HG03520 (cell line): ENCODE data around the gene COG5.

ENCODE experiments used
- ATAC-seq: cut with Tn5 transposase; IDR thresholded peaks from one replicate; pipeline ENCODE4 v1.9.1; 2021; ENCODE audit warnings: mild to moderate bottlenecking, moderate library complexity; ENCODE audit not compliant: unreplicated experiment

The COG5 gene

GRCh38 chr7:107464666-107465226, 99.0 kb downstream of the COG5 start:
- no peak for ATAC-seq

DNA sequence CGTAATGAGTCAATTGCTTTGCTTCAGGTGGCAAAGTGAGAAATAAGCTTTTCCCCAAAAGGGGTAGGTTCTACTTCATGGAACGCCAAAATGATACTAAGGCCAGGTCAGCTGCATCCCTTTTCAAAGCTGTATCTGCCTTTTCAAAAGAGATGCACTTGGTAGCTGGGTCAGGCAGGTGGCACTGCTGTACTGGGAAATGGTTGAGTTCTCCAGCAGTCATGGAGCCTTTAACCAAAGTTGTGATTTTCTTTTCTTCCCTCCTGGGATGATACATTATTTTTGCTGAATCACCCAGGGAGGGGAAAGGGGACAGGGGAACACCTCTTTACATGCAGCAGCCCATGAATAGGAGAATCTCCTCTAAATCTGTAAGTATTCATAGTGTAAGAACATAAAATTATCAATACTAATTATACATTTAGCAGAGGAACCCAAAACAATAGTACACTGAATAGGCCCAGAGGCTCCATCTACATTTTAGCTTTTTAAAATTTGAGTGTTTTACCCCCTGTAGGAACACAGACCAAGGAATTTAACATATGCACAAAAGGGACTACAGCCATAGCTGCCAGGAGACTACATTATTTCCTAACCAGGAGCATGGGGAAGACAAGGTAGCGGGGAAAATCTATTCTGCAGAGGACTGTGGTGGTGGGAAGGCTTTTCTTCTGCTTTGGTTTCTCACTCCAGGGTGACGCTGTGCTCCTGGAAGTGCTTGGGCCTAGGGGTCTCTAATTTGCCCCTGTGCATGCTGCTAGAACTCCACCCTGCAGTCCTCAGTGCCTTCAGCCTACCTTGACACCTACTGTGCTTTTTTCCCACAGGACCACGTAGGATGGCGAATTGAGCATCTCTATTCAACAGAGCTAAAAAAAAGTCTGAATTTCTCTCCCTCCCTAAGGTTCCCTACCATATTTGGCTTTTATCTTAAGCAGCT, 100.3 kb downstream of the COG5 start:
- ATAC-seq = no peak

GRCh38 chr7:107461938-107462533, 101.7 kb downstream of the COG5 start:
- ATAC-seq = no peak

GRCh38 chr7:107453388-107453787, 110.3 kb downstream of the COG5 start:
- ATAC-seq = no peak

DNA sequence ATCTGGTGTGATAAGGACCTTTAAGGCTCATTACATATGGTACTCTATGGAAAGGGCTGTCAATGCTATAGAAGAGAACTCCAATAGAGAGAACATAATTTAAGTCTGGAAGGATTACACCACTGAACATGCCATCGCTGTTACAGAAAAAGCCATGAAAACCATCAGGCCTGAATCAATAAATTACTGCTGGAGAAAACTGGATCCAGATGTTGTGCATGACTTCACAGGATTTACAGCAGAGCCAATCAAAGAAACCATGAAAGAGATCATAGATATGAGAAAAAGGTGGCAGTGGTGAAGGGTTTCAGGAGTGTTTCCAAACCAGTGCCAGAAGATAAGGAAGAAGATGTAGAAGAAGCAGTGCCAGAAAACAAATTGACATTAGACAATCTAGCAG, 112.8 kb downstream of the COG5 start:
- no peak for ATAC-seq

- ATAC-seq = no peak
Observed at GRCh38 chr7:107446988-107447387, 116.7 kb downstream of the COG5 start.

DNA sequence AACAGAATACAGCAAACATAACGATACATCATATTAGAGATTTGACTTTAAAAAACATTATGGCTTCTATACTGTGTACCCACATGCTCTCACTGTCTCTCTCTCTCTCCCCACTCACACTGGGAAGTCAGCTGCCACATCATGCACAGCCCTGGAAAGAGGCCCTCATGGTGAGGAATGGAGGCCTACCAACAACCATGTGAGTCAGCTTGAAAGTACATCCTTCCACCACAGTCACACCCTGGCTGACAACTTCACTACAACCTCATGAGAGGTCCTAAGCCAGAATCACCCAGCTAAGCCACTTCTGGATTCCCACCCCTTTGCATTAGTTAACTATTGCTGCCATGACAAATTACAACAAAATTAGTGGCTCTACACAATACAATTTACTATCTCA, 117.2 kb downstream of the COG5 start:
- no peak for ATAC-seq

DNA sequence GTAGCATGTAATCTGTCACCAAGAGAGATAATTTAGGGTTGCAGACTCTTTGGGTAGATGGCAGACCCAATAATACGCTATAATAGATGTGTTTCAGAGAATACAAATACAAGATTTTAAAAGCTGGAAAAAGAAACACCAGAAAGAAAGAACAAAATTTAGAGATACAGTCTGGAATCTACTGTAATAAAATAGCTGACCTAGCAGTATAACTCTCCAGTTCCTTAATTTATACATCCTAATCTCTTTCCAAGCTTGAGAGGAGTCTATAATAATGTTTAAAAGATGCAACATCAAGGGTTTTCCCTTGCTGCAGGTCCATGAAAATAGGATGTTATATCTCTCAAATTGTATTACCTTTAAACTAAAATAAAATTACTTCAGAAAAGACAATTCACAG, 121.0 kb downstream of the COG5 start:
- no peak for ATAC-seq

DNA sequence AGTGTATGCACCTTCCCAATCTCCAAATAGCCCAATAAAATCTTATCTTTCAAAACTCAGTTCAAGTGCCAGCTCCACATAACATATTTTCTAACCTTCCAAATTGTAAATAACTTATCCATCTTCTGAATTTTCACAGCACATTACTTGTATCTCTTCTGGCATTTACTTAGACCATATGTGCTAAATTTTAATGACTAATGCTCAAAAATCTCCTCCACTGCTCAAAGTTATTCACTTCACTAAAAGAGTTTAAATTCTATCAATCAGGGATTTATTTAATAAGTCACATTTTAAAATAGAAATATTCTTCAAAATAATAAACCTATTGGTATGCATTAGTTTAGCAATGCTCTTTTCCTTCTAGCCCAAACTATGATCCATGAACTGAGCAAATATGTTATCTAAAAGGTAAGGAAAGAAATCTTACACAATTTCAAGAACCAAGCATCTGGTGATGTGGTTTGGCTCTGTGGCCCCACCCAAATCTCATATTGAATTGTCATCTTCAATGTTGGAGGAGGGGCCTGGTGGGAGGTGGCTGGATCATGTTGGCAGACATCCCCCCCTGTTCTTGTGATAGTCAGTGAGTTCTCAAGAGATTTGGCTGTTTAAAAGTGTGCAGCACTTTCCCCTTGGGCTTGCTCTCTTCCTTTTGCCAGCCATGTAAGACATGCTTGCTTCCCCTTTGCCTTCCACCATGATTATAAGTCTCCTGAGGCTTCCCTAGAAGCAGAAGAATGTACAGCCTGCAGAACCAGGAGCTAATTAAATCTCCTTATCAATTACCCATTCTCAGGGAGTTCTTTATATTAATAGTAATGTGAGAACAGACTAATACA, 121.9 kb downstream of the COG5 start:
- ATAC-seq = no peak

DNA sequence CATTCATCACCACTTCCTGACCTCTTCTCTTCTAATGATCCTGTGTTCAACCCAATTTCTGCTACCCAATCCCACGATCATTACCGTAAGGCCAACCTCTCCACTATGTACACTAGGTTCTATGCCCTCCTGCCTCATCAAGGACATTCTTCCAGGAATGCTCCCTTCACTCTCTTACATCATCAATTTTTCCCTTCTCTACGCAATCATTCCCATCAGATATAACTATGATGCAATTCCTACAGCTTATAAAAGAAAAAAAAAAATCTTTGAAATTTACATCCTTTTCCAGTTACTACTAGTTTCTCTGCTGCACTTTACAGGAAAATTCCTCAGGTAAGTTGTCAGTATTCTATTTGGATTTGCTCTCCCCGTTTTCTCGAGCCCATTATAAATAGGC, 124.7 kb downstream of the COG5 start:
- no peak for ATAC-seq

DNA sequence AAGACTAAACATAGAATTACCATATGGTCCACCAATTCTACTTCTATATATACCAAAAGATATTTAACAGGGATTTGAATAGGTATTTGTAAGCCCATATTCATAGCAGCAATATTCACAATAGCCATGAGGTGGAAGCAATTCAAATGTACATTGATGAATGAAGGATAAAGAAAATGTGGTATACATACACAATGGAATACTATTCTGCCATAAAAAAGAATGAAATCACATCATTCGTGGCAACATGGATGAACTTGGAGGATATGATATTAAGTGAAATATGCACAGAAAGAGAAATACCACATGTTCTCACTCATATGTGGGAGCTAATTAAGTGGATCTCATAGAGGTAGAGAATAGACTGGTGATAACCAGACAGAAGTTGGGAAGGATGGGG, 128.0 kb downstream of the COG5 start:
- ATAC-seq = no peak

DNA sequence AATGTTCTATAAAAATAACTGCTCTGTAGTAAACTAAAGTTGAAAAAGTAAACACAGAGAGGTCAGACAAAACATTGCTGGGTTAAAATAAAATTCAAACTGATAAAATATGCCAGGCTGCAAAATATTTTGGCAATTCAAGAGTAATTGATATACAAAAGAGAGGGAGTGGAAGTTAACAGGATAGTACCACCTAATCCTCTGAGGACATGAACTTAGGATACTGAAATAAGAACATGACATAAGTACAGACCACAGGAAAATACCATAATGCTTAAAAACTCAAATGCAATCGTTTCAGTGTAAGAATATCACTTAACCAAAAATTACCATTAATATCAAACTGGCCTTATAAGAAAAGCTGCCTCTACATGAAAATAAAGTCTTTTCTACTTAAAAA, 131.5 kb downstream of the COG5 start:
- ATAC-seq = no peak

DNA sequence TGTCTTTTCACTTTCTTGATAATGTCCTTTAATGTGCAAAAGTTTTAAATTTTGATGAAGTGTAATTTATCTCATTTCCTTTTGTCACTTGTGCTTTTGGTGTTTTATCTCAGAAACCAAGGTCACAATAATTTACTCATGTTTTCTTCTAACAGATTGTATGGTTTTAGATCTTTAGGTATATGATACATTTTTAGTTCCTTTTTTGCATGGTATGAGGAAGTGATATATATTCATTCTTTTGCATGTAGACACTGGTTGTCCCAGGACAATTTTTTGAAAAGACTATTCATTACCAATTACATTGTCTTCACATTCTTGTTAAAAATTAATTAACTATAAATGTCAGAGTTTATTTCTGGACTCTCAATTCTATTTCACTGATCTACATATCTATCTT, 133.7 kb downstream of the COG5 start:
- no peak for ATAC-seq

GRCh38 chr7:107428642-107429041, 135.1 kb downstream of the COG5 start:
- no peak for ATAC-seq

DNA sequence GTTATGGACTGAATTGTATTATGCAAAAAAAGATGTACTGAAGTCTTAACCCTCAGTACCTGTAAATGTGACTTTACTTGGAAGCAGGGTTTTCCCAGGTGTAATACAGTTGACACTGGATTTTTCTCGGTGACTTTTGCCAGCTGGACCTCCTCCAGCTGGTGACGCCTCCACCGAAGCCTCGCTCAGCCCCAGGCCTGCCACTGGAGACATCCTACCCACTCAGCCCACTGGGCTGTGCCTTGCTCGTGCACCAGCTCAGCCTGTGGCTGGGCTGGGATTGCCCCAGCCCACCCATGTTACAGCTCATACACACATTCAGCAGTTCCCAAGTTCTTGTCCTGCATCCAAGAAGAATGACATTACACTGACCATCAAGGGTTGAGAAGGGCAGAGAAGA, 136.3 kb downstream of the COG5 start:
- no peak for ATAC-seq

GRCh38 chr7:107414198-107414597, 149.5 kb downstream of the COG5 start:
- no peak for ATAC-seq

- no peak for ATAC-seq
Observed at GRCh38 chr7:107408349-107408748, 155.4 kb downstream of the COG5 start.

GRCh38 chr7:107405559-107405958, 158.2 kb downstream of the COG5 start:
- no peak for ATAC-seq

GRCh38 chr7:107404740-107405537, 158.8 kb downstream of the COG5 start:
- ATAC-seq = no peak

DNA sequence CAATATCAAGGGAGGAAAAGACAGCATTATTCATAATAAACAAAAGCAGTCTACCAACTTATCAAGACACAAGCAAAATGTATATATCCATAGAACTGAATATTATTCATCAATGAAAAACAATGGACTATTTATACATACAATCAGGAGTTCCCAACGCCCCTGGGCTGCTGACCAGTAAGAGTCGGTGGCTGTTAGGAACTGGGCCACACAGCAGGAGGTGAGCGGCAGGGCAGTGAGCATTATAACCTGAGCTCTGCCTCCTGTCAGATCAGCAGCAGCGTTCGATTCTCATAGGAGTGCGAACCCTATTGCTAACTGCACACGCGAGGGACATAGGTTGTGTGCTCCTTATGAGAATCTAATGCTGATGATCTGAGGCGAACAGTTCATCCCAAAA, 165.6 kb downstream of the COG5 start:
- no peak for ATAC-seq
